Neuronal stem cell (in vitro differentiated cells): Measurements from ENCODE around the gene RASAL1.

Experiments used
- DNase-seq: peaks from one replicate; pipeline ENCODE4 v3.0.0-alpha.2; 2013; ENCODE audit warnings: low spot score
- H2AFZ ChIP-seq: one replicate; pipeline ENCODE4 v1.6.1; 2013; ENCODE audit warnings: mild to moderate bottlenecking, low read length, inconsistent platforms
- H2AK5ac ChIP-seq: 2 replicates; pipeline ENCODE4 v1.6.1; 2013; ENCODE audit warnings: low read depth, mild to moderate bottlenecking, inconsistent platforms, low read length, moderate library complexity, mixed read lengths
- H2BK120ac ChIP-seq: 2 replicates; pipeline ENCODE4 v1.6.1; 2013; ENCODE audit warnings: low read depth, mild to moderate bottlenecking, inconsistent platforms, low read length, moderate library complexity, mixed read lengths
- H2BK12ac ChIP-seq: one replicate; pipeline ENCODE4 v1.6.1; 2013; ENCODE audit warnings: low read length, inconsistent platforms
- H2BK15ac ChIP-seq: 2 replicates; pipeline ENCODE4 v1.6.1; 2013; ENCODE audit warnings: mild to moderate bottlenecking, low read length, inconsistent platforms, mixed read lengths
- H2BK5ac ChIP-seq: one replicate; pipeline ENCODE4 v1.6.1; 2013; ENCODE audit warnings: inconsistent platforms, mild to moderate bottlenecking, low read length, moderate library complexity
- H3K14ac ChIP-seq: one replicate; pipeline ENCODE4 v1.6.1; 2013; ENCODE audit warnings: low read length, inconsistent platforms
- H3K18ac ChIP-seq: 2 replicates; pipeline ENCODE4 v1.6.1; 2013; ENCODE audit warnings: low read length, inconsistent platforms
- H3K23ac ChIP-seq: 2 replicates; pipeline ENCODE4 v1.6.1; 2013; ENCODE audit warnings: low read depth, mild to moderate bottlenecking, mixed read lengths, low read length, inconsistent platforms; ENCODE audit not compliant: poor library complexity
- H3K27ac ChIP-seq: replicated peaks from 3 replicates; pipeline ENCODE4 v1.5.1; 2013; ENCODE audit warnings: low read length, inconsistent platforms
- H3K27me3 ChIP-seq, 3 experiments: 2 replicates each; pipeline ENCODE4 v1.6.1; 2013; ENCODE audit warnings: low read length in 3 of 3, mild to moderate bottlenecking in 2 of 3, inconsistent platforms in 1 of 3, low read depth in 1 of 3, mixed read lengths in 1 of 3, moderate library complexity in 1 of 3; ENCODE audit not compliant: control insufficient read depth in 3 of 3, insufficient read depth in 3 of 3
- H3K36me3 ChIP-seq, 2 donors: replicated peaks in 1 of 2; 2 replicates each; pipeline ENCODE4 v1.6.1; 2013; ENCODE audit warnings: low read length in 2 of 2; ENCODE audit not compliant: control insufficient read depth in 2 of 2, insufficient read depth in 2 of 2
- H3K4ac ChIP-seq: 2 replicates; pipeline ENCODE4 v1.6.1; 2013; ENCODE audit warnings: inconsistent platforms, mild to moderate bottlenecking, low read length, moderate library complexity
- H3K4me1 ChIP-seq, 2 donors: 1 replicate in 1 of 2; 2 replicates in 1 of 2; pipeline ENCODE4 v1.6.1; 2013; ENCODE audit warnings: low read length in 2 of 2, low read depth in 1 of 2; ENCODE audit not compliant: control insufficient read depth in 2 of 2, insufficient read depth in 1 of 2
- H3K4me2 ChIP-seq: one replicate; pipeline ENCODE4 v1.6.1; 2013; ENCODE audit warnings: mild to moderate bottlenecking, low read length, inconsistent platforms; ENCODE audit not compliant: insufficient read depth, poor library complexity, severe bottlenecking
- H3K4me3 ChIP-seq, 2 donors: 2 replicates each; pipeline ENCODE4 v1.5.1; 2013; ENCODE audit warnings: low read length in 2 of 2, mild to moderate bottlenecking in 2 of 2, inconsistent platforms in 1 of 2, moderate library complexity in 1 of 2
- H3K79me1 ChIP-seq: one replicate; pipeline ENCODE4 v1.6.1; 2013; ENCODE audit warnings: low read depth, mild to moderate bottlenecking, inconsistent platforms, low read length, moderate library complexity
- H3K9ac ChIP-seq: one replicate; pipeline ENCODE4 v1.6.1; 2013; ENCODE audit warnings: mild to moderate bottlenecking, low read depth, low read length, inconsistent platforms; ENCODE audit not compliant: poor library complexity
- H3K9me3 ChIP-seq, 2 donors: replicated peaks in 1 of 2; 2 replicates each; pipeline versions ENCODE3 to v1.6.1; 2013; ENCODE audit warnings: low read length in 2 of 2, mild to moderate bottlenecking in 2 of 2, inconsistent platforms in 1 of 2, low read depth in 1 of 2, mixed read lengths in 1 of 2, moderate library complexity in 1 of 2; ENCODE audit not compliant: control insufficient read depth in 2 of 2, insufficient read depth in 1 of 2
- H4K8ac ChIP-seq: one replicate; pipeline ENCODE4 v1.6.1; 2013; ENCODE audit warnings: low read depth, mild to moderate bottlenecking, inconsistent platforms, low read length, moderate library complexity
- H4K91ac ChIP-seq: one replicate; pipeline ENCODE4 v1.6.1; 2013; ENCODE audit warnings: low read length, low read depth, mild to moderate bottlenecking, inconsistent platforms; ENCODE audit not compliant: poor library complexity
- WGBS, 2 donors: extraction: QIAGEN DNeasy Blood & Tissue Kit; methylation state at CpG; one replicate each; pipeline ENCODE4 v1.1.7; 2013; ENCODE audit warnings: missing lambda C conversion rate in 2 of 2, mixed read lengths in 1 of 2; ENCODE audit not compliant: insufficient read length in 2 of 2, insufficient replicate concordance in 1 of 2; ENCODE audit errors: extremely low coverage in 2 of 2; 5-methylcytosine and 5-hydroxymethylcytosine counted together

RASAL1 gene

GRCh38 chr12:113112043-113112899 lies 23.3 kb downstream of the RASAL1 start:
- no peaks in the 10 kb centered on the region for H3K36me3 ChIP-seq
- H3K4me3 ChIP-seq = no peak overlapping the region
- H2BK12ac ChIP-seq = no peak overlapping the region
- H4K8ac ChIP-seq = no peak overlapping the region
- no peak overlapping the region for H4K91ac ChIP-seq
- H3K27me3 ChIP-seq = peaks cover 0 to 24% (median 0%) of the 10 kb centered on the region in 3 experiments
- peak overlapping the region; percentile 27 for H3K9ac ChIP-seq
- H2BK15ac ChIP-seq = no peak overlapping the region
- H2AK5ac ChIP-seq = peak overlapping the region; percentile 93
- H3K23ac ChIP-seq = peak overlapping the region; percentile 56
- H3K4me1 ChIP-seq = no peaks in the 10 kb centered on the region
- no CpG with 5 or more reads among the region's 39 CpGs for WGBS, 2 donors
- H3K18ac ChIP-seq = peak overlapping the region; percentile 89
- no peak overlapping the region for H3K4ac ChIP-seq
- no peak overlapping the region for H2BK120ac ChIP-seq
- no peak overlapping the region for H3K4me2 ChIP-seq
- no peak for DNase-seq
- H3K79me1 ChIP-seq = no peaks in the 10 kb centered on the region
- H3K14ac ChIP-seq = peak overlapping the region; percentile 58
- no peaks in the 10 kb centered on the region for H3K9me3 ChIP-seq
- peak overlapping the region; percentile 40 for H2AFZ ChIP-seq
- H3K27ac ChIP-seq = no peak overlapping the region
- no peak overlapping the region for H2BK5ac ChIP-seq

- Histone ChIP-seq H3K23ac (no peak overlapping the region), H3K4me2 (no peak overlapping the region), H4K8ac (no peak overlapping the region), H2BK5ac (no peak overlapping the region), H2AK5ac (no peak overlapping the region), H4K91ac (no peak overlapping the region), H2BK15ac (no peak overlapping the region), H3K14ac (no peak overlapping the region), H3K36me3 (no peaks in the 10 kb centered on the region), H3K18ac (no peak overlapping the region), H2BK120ac (no peak overlapping the region), H3K27me3 (peaks cover 0 to 24% (median 0%) of the 10 kb centered on the region in 3 experiments), H3K79me1 (no peaks in the 10 kb centered on the region), H2AFZ (no peak overlapping the region), H3K4me3 (no peak overlapping the region), H3K4ac (no peak overlapping the region), H3K27ac (no peak overlapping the region), H3K4me1 (no peaks in the 10 kb centered on the region), H2BK12ac (no peak overlapping the region), H3K9me3 (no peaks in the 10 kb centered on the region), H3K9ac (no peak overlapping the region)
- no peak for DNase-seq
- no CpG with 5 or more reads among the region's 3 CpGs for WGBS, 2 donors
These were observed 24.3 kb downstream of the RASAL1 start for GRCh38 chr12:113111247-113111646.

- peak overlapping the region; percentile 62 for H2BK120ac ChIP-seq
- no peaks in the 10 kb centered on the region for H3K79me1 ChIP-seq
- no peak overlapping the region for H3K27ac ChIP-seq
- H3K4me1 ChIP-seq = peaks cover 0 to 1% of the 10 kb centered on the region in 2 donors
- peaks cover 0 to 30% (median 0%) of the 10 kb centered on the region in 3 experiments for H3K27me3 ChIP-seq
- H3K4ac ChIP-seq = no peak overlapping the region
- H3K18ac ChIP-seq = no peak overlapping the region
- no CpG with 5 or more reads among the region's 7 CpGs for WGBS, 2 donors
- H3K23ac ChIP-seq = no peak overlapping the region
- DNase-seq = no peak
- H3K4me2 ChIP-seq = no peak overlapping the region
- H3K4me3 ChIP-seq = no peak overlapping the region
- H2BK5ac ChIP-seq = no peak overlapping the region
- no peak overlapping the region for H2BK15ac ChIP-seq
- no peak overlapping the region for H2BK12ac ChIP-seq
- H3K14ac ChIP-seq = no peak overlapping the region
- H4K8ac ChIP-seq = no peak overlapping the region
- H3K9me3 ChIP-seq = no peaks in the 10 kb centered on the region
- no peak overlapping the region for H4K91ac ChIP-seq
- no peak overlapping the region for H3K9ac ChIP-seq
- no peak overlapping the region for H2AK5ac ChIP-seq
- no peaks in the 10 kb centered on the region for H3K36me3 ChIP-seq
- H2AFZ ChIP-seq = no peak overlapping the region
These were observed 25.5 kb downstream of the RASAL1 start for GRCh38 chr12:113109872-113110599.

- Histone ChIP-seq H3K23ac (no peak overlapping the region), H2AFZ (no peak overlapping the region), H3K9me3 (no peaks in the 10 kb centered on the region), H3K9ac (no peak overlapping the region), H2BK5ac (no peak overlapping the region), H3K4ac (no peak overlapping the region), H3K27ac (no peak overlapping the region), H3K14ac (no peak overlapping the region), H4K91ac (no peak overlapping the region), H3K18ac (peak overlapping the region; percentile 77), H3K36me3 (no peaks in the 10 kb centered on the region), H3K4me1 (peaks cover 0 to 1% of the 10 kb centered on the region in 2 donors), H3K4me2 (no peak overlapping the region), H3K4me3 (no peak overlapping the region), H2BK120ac (peak overlapping the region; percentile 62), H3K79me1 (no peaks in the 10 kb centered on the region), H2BK15ac (no peak overlapping the region), H4K8ac (no peak overlapping the region), H2BK12ac (no peak overlapping the region), H2AK5ac (no peak overlapping the region), H3K27me3 (peaks cover 0 to 29% (median 0%) of the 10 kb centered on the region in 3 experiments)
- no CpG with 5 or more reads among the region's 5 CpGs for WGBS, 2 donors
- DNase-seq = no peak
These were observed 26.2 kb downstream of the RASAL1 start for GRCh38 chr12:113109360-113109759.
